Neural cell (in vitro differentiated cells): ENCODE measurements around the gene FAM131B. TPM values are rescaled to one million over a fixed set of nuclear protein-coding genes. Genes with fewer than 3 reads are reported as not detected.
"Not testable (repeated sequence)": the region's sequence is repeated elsewhere in the genome, so short reads cannot be mapped to it uniquely, and the experiment has no call there.

Experiments used
- H2AFZ ChIP-seq: fragments of 200-600, 300-800 bp; sonication (generic), shearing (Covaris generic); 2 replicates; pipeline ENCODE4 v1.6.0; 2014; ENCODE audit warnings: low read depth, mild to moderate bottlenecking, antibody characterized with exemption, low read length, moderate library complexity
- H3F3A ChIP-seq: fragments of 200-600 bp; shearing (Covaris generic); 2 replicates; pipeline ENCODE4 v1.6.1; 2016; ENCODE audit warnings: mild to moderate bottlenecking, moderate library complexity, mixed read lengths, antibody characterized with exemption, low read length; ENCODE audit not compliant: insufficient read depth, poor library complexity, severe bottlenecking
- H3K27ac ChIP-seq: fragments of 200-600, 300-800 bp; sonication (generic), shearing (Covaris generic); 2 replicates; pipeline ENCODE4 v1.5.1; 2014; ENCODE audit warnings: mild to moderate bottlenecking, low read length, moderate library complexity
- H3K27me3 ChIP-seq: fragments of 300-800, 200-600 bp; sonication (generic), shearing (Covaris generic); 2 replicates; pipeline ENCODE4 v1.6.0; 2014; ENCODE audit warnings: mild to moderate bottlenecking, low read depth, low read length, moderate library complexity; ENCODE audit not compliant: insufficient read depth
- H3K36me3 ChIP-seq: fragments of 300-800, 200-600 bp; sonication (generic), shearing (Covaris generic); 2 replicates; pipeline ENCODE4 v1.5.1; 2014; ENCODE audit warnings: mild to moderate bottlenecking, antibody characterized with exemption, low read length, moderate library complexity; ENCODE audit not compliant: insufficient read depth
- H3K4me2 ChIP-seq: fragments of 300-800, 200-600 bp; sonication (generic), shearing (Covaris generic); 2 replicates; pipeline ENCODE4 v1.6.0; 2014; ENCODE audit warnings: mild to moderate bottlenecking, low read length
- H3K4me3 ChIP-seq: fragments of 300-800, 200-600 bp; sonication (generic), shearing (Covaris generic); 2 replicates; pipeline ENCODE4 v1.5.1; 2014; ENCODE audit warnings: mild to moderate bottlenecking, low read length, moderate library complexity
- H3K79me2 ChIP-seq: fragments of 200-600 bp; shearing (Covaris generic); replicated peaks from 2 replicates; pipeline ENCODE4 v1.6.0; 2014; ENCODE audit warnings: mild to moderate bottlenecking, low read length, moderate library complexity; ENCODE audit not compliant: insufficient read depth
- H3K9ac ChIP-seq: fragments of 300-800, 200-600 bp; sonication (generic), shearing (Covaris generic); 2 replicates; pipeline ENCODE4 v1.6.1; 2016; ENCODE audit warnings: mild to moderate bottlenecking, low read length, mixed read lengths
- H3K9me2 ChIP-seq: fragments of 200-600 bp; shearing (Covaris generic); 2 replicates; pipeline ENCODE4 v1.6.1; 2016; ENCODE audit warnings: mild to moderate bottlenecking, low read length, mixed read lengths; ENCODE audit not compliant: insufficient read depth
- H3K9me3 ChIP-seq: fragments of 200-600, 300-800 bp; sonication (generic), shearing (Covaris generic); 2 replicates; pipeline ENCODE4 v1.6.1; 2016; ENCODE audit warnings: mild to moderate bottlenecking, mixed run types, low read length, moderate library complexity, mixed read lengths
- H4K20me1 ChIP-seq: fragments of 200-600 bp; shearing (Covaris generic); 2 replicates; pipeline ENCODE4 v1.6.1; 2016; ENCODE audit warnings: mild to moderate bottlenecking, mixed run types; ENCODE audit not compliant: insufficient read depth
- EP300 ChIP-seq: fragments of 450-650 bp; conservative IDR thresholded peaks from 2 replicates; pipeline ENCODE4 v1.6.1; 2014; ENCODE audit warnings: antibody characterized with exemption, mild to moderate bottlenecking, moderate library complexity; ENCODE audit not compliant: poor library complexity, severe bottlenecking
- EZH2 ChIP-seq: fragments of 200-600, 300-800 bp; shearing (Covaris generic), sonication (generic); IDR thresholded peaks from 2 replicates; pipeline ENCODE4 v1.6.1; 2014; ENCODE audit warnings: antibody characterized with exemption, low read length, borderline replicate concordance, mild to moderate bottlenecking; ENCODE audit not compliant: insufficient read depth, poor library complexity, severe bottlenecking
- MXI1 ChIP-seq: fragments of 450-650 bp; conservative IDR thresholded peaks from 2 replicates; pipeline ENCODE4 v1.6.1; 2014; ENCODE audit warnings: antibody characterized with exemption, mild to moderate bottlenecking; ENCODE audit not compliant: poor library complexity, severe bottlenecking
- POLR2AphosphoS5 ChIP-seq: IDR thresholded peaks from 2 replicates; pipeline ENCODE4 v1.6.1; 2012
- RAD21 ChIP-seq: fragments of 450-650 bp; conservative IDR thresholded peaks from 2 replicates; pipeline ENCODE4 v1.6.1; 2014; ENCODE audit warnings: antibody characterized with exemption, mild to moderate bottlenecking, moderate library complexity
- SMC3 ChIP-seq: fragments of 450-650 bp; conservative IDR thresholded peaks from 2 replicates; pipeline ENCODE4 v1.6.1; 2014; ENCODE audit warnings: antibody characterized with exemption, mild to moderate bottlenecking, moderate library complexity; ENCODE audit not compliant: poor library complexity
- TAF1 ChIP-seq: IDR thresholded peaks from 2 replicates; pipeline ENCODE4 v1.6.1; 2012; ENCODE audit warnings: low read depth
- polyA plus RNA-seq: library from polyadenylated mRNA; depleted of rRNA; stranded (reverse); fragments of >200 nt; gene quantifications from 2 replicates; pipeline ENCODE4 v1.2.3, GENCODE V29; 2014
- TF ChIP-seq, protein P1 (sequence below): fragments of 450-650 bp; IDR thresholded peaks from 2 replicates; pipeline ENCODE4 v1.5.1; 2014; ENCODE audit warnings: antibody characterized with exemption, mild to moderate bottlenecking, moderate library complexity; ENCODE audit not compliant: poor library complexity, severe bottlenecking
- TF ChIP-seq, protein P2 (sequence below): IDR thresholded peaks from 2 replicates; pipeline ENCODE4 v1.6.1; 2012; ENCODE audit warnings: borderline replicate concordance

FAM131B gene
- polyA plus RNA-seq, 1 donor from 2014 or later: 45.9 TPM

DNA sequence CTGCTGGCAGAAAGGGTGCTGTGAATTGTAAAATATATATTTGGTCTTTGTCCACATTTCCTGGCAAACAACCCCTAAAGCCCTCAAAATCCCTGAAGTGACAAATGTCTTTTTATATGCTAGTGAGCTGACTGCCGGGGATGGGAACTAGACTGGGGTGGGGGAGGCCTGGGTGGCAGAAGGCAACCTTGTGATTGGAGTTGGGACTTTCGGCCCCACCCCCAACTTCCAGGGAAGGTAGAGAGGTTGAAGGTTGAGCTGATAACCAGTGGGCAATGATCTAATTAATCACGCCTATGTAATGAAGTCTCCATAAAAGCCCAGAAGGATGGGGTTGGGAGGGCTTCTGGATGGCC lies 43.5 kb upstream of the FAM131B start:
- no peaks in the 10 kb centered on the region for H4K20me1 ChIP-seq
- no peak overlapping the region for H3K4me3 ChIP-seq
- no peaks in the 10 kb centered on the region for H3K9me3 ChIP-seq
- no peaks in the 10 kb centered on the region for H3K79me2 ChIP-seq
- TF ChIP-seq, protein P1, sequence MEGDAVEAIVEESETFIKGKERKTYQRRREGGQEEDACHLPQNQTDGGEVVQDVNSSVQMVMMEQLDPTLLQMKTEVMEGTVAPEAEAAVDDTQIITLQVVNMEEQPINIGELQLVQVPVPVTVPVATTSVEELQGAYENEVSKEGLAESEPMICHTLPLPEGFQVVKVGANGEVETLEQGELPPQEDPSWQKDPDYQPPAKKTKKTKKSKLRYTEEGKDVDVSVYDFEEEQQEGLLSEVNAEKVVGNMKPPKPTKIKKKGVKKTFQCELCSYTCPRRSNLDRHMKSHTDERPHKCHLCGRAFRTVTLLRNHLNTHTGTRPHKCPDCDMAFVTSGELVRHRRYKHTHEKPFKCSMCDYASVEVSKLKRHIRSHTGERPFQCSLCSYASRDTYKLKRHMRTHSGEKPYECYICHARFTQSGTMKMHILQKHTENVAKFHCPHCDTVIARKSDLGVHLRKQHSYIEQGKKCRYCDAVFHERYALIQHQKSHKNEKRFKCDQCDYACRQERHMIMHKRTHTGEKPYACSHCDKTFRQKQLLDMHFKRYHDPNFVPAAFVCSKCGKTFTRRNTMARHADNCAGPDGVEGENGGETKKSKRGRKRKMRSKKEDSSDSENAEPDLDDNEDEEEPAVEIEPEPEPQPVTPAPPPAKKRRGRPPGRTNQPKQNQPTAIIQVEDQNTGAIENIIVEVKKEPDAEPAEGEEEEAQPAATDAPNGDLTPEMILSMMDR: no peak
- no peak for TF ChIP-seq EP300
- no peak for TF ChIP-seq EZH2
- no peak overlapping the region for H3K9ac ChIP-seq
- no peaks in the 10 kb centered on the region for H3F3A ChIP-seq
- no peaks in the 10 kb centered on the region for H3K36me3 ChIP-seq
- no peak overlapping the region for H2AFZ ChIP-seq
- no peak overlapping the region for H3K4me2 ChIP-seq
- peaks cover 8% of the 10 kb centered on the region for H3K27me3 ChIP-seq
- no peak overlapping the region for H3K27ac ChIP-seq
- H3K9me2 ChIP-seq: no peaks in the 10 kb centered on the region

DNA sequence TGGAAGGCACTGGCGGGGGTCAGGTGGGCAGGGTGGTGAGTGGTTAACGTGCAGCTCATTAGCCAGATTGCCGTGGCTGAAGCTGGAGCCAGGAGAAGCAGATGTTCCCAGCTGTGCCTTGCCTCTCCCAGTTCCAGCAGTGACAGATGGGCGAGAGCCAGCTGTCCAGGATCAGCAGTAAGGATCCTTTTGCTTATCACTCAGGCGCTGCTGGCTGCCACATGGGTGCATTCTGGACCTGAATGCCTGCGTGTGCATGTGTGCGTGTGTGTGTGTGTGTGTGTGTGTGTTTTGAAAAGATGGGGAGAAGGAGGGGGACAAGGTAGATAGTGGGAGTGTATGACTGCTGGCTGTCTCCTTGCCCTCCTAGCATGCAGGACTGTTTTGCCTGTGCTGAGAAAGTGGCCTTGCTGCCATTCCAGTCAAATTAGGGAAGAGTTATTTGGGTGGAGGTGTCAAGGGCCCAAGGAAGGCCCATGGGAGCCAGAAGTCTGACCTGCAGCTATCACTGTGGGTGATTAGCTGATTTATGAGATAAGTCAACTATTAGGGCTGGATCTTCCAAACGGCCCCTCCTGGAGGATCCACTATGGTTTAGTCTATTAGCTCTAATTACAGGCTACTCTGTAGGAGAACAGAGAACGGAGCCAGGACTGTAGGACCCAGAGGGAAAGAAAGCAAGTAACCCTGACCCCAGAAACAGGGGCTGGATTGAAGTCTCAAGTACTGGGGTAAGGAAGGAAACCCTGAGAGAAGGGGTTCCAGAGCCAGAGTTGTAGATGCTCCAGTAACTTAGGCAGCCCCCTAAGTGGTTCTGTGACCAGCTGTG lies 42.9 kb upstream of the FAM131B start:
- peaks cover 8% of the 10 kb centered on the region for H3K27me3 ChIP-seq
- no peak overlapping the region for H3K27ac ChIP-seq
- H3K79me2 ChIP-seq: no peaks in the 10 kb centered on the region
- no peak overlapping the region for H3K9ac ChIP-seq
- H3K4me3 ChIP-seq: no peak overlapping the region
- no peaks in the 10 kb centered on the region for H3K9me3 ChIP-seq
- no peaks in the 10 kb centered on the region for H3K36me3 ChIP-seq
- TF ChIP-seq, protein P1: no peak
- TF ChIP-seq EZH2: no peak
- no peak for TF ChIP-seq SMC3
- no peak for TF ChIP-seq RAD21
- no peak for TF ChIP-seq EP300
- TF ChIP-seq TAF1: no peak
- no peak for TF ChIP-seq POLR2AphosphoS5
- no peak for TF ChIP-seq MXI1
- TF ChIP-seq, protein P2, sequence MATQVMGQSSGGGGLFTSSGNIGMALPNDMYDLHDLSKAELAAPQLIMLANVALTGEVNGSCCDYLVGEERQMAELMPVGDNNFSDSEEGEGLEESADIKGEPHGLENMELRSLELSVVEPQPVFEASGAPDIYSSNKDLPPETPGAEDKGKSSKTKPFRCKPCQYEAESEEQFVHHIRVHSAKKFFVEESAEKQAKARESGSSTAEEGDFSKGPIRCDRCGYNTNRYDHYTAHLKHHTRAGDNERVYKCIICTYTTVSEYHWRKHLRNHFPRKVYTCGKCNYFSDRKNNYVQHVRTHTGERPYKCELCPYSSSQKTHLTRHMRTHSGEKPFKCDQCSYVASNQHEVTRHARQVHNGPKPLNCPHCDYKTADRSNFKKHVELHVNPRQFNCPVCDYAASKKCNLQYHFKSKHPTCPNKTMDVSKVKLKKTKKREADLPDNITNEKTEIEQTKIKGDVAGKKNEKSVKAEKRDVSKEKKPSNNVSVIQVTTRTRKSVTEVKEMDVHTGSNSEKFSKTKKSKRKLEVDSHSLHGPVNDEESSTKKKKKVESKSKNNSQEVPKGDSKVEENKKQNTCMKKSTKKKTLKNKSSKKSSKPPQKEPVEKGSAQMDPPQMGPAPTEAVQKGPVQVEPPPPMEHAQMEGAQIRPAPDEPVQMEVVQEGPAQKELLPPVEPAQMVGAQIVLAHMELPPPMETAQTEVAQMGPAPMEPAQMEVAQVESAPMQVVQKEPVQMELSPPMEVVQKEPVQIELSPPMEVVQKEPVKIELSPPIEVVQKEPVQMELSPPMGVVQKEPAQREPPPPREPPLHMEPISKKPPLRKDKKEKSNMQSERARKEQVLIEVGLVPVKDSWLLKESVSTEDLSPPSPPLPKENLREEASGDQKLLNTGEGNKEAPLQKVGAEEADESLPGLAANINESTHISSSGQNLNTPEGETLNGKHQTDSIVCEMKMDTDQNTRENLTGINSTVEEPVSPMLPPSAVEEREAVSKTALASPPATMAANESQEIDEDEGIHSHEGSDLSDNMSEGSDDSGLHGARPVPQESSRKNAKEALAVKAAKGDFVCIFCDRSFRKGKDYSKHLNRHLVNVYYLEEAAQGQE: no peak
- no peak overlapping the region for H2AFZ ChIP-seq
- no peaks in the 10 kb centered on the region for H3F3A ChIP-seq
- H4K20me1 ChIP-seq: no peaks in the 10 kb centered on the region
- H3K9me2 ChIP-seq: no peaks in the 10 kb centered on the region
- no peak overlapping the region for H3K4me2 ChIP-seq

DNA sequence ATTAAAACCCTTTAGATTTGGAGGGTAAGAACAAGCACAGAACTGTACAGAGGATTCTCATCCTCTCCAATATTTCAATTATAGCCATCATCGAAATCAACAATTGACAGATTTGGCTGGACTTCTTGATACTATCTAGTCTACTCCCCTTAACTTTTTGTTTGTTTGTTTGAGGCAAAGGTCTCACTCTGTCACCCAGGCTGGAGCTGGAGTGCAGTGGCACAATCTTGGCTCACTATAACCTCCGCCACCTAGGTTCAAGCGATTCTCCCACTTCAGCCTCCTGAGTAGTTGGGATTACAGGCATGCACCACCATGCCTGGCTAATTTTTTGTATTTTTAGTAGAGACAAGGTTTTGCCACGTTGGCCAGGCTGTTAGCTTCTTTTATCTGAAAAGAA lies 39.7 kb upstream of the FAM131B start:
- not testable (repeated sequence) for H2AFZ ChIP-seq, H3K4me2 ChIP-seq, H4K20me1 ChIP-seq, H3K27ac ChIP-seq, H3K9me2 ChIP-seq, H3K4me3 ChIP-seq, H3K36me3 ChIP-seq, H3K27me3 ChIP-seq, H3K9ac ChIP-seq, H3K79me2 ChIP-seq, H3K9me3 ChIP-seq, H3F3A ChIP-seq
